ENCODE measurements around the gene STIP1. TPM values are rescaled to one million over a fixed set of nuclear protein-coding genes. Genes with fewer than 3 reads are reported as not detected.

The STIP1 gene
- total and polyA plus RNA-seq, 2 donors (not counting 3 experiments of a cell fraction or from before 2014, with no cell fraction given): 117 to 226 TPM

DNA sequence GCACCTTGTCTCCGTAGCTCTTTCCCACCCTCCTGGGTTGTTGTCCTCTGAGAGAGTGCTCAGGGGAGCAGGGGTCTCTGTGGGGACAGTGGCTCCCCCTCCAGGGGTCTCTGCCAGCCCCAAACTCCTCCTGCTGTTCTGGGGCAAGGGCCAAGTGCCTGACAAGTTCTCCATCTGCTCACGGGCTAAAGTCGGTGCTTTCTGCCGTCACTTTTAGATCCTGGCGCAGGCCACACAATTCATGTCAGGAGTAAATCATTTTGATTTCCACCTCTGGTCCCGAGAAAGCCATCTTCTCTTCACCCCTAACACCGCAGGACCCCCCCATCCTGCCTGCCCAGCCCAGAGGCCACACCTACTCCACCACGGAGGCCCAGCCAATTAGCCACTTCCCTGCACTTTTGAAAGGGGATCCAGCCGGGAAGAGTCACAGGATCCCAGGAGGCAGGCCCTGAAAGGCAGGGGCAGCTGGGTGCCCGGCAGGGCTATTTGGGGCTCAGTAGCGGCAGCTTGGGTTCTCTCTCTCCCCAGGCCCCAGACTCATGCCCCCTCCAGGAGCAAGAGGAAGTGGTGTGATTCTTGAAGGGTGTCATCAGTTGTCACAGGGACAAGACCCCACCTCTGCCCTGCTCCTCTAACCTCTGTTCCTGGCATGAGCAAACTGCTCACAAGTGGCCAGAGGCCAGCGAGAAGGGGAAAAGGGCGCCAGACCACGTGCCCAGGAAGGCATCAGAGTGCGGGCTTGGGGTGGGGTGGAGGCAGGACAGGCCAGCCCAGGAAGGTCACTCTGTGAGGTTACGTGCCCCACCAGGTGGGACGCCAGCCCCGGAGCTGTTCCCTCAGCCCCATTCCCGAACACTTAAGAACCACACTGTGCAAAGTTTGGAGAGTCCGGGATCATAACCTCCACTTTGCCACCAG lies 21.3 kb upstream of the STIP1 start:
- H3K4me1 ChIP-seq (ENCODE audit: control insufficient read depth, extremely low read depth, insufficient read depth, low read length): peaks cover 7% of the 10 kb centered on the region
- intact Hi-C loops (cut with micrococcal nuclease) (no loop called here), dilution Hi-C loops (cut with MboI; ENCODE audit: extremely low pct_ligation_motif_present, low sequenced_read_pairs) (no loop called here)
- peak overlapping the region; percentile 17 for H3K9ac ChIP-seq (replicated peaks; ENCODE audit: extremely low read depth, insufficient read depth, low read length)
- no peaks in the 10 kb centered on the region for H3K9me1 ChIP-seq (replicated peaks; ENCODE audit: control insufficient read depth, extremely low read depth, insufficient read depth, low read length)
- no peaks in the 10 kb centered on the region for H3K36me3 ChIP-seq (ENCODE audit: control insufficient read depth in 2 of 2, extremely low read depth in 1 of 2, insufficient read depth in 2 of 2, low read length in 2 of 2)
- no peaks in the 10 kb centered on the region for H3K9me3 ChIP-seq (replicated peaks; ENCODE audit: control insufficient read depth, insufficient read depth, low read length)
- H3K27ac ChIP-seq (ENCODE audit: insufficient read depth, low read depth, low read length): no peak overlapping the region
- H3K4me3 ChIP-seq (replicated peaks in 1 of 3; ENCODE audit: insufficient read depth in 1 of 3, low read depth in 1 of 3, low read length in 3 of 3): peak overlapping the region; percentile 25 to 50 (median 49)
- H2AFZ ChIP-seq (ENCODE audit: low read depth, low read length): peak overlapping the region; percentile 88
- H3K79me2 ChIP-seq (ENCODE audit: control insufficient read depth, insufficient read depth, low read length): peaks cover 11% of the 10 kb centered on the region
- no peak for TF ChIP-seq JUN (IDR thresholded peaks at IDR 0.05; ENCODE audit: borderline replicate concordance, insufficient read depth, insufficient read length, low read depth)
- TF ChIP-seq GATA2 (IDR thresholded peaks at IDR 0.05; ENCODE audit: insufficient read depth, insufficient read length, low read depth, low read length): no peak
- TF ChIP-seq, protein P1, sequence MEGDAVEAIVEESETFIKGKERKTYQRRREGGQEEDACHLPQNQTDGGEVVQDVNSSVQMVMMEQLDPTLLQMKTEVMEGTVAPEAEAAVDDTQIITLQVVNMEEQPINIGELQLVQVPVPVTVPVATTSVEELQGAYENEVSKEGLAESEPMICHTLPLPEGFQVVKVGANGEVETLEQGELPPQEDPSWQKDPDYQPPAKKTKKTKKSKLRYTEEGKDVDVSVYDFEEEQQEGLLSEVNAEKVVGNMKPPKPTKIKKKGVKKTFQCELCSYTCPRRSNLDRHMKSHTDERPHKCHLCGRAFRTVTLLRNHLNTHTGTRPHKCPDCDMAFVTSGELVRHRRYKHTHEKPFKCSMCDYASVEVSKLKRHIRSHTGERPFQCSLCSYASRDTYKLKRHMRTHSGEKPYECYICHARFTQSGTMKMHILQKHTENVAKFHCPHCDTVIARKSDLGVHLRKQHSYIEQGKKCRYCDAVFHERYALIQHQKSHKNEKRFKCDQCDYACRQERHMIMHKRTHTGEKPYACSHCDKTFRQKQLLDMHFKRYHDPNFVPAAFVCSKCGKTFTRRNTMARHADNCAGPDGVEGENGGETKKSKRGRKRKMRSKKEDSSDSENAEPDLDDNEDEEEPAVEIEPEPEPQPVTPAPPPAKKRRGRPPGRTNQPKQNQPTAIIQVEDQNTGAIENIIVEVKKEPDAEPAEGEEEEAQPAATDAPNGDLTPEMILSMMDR (IDR thresholded peaks at IDR 0.05; ENCODE audit: extremely low read depth in 1 of 2, insufficient read depth in 1 of 2, low read depth in 1 of 2, low read length in 2 of 2): no peak
- no peak for TF ChIP-seq POLR2AphosphoS5 (IDR thresholded peaks at IDR 0.05; ENCODE audit: insufficient read depth, low read depth, low read length)
- TF ChIP-seq EZH2 (IDR thresholded peaks at IDR 0.05; ENCODE audit: borderline replicate concordance, low read depth, low read length, severe bottlenecking): no peak
- TF ChIP-seq MAX (IDR thresholded peaks at IDR 0.05; ENCODE audit: insufficient read depth, insufficient read length): no peak
- no peak for TF ChIP-seq FOS (IDR thresholded peaks at IDR 0.05; ENCODE audit: borderline replicate concordance, insufficient read depth, low read length)
- TF ChIP-seq POLR2A (IDR thresholded peaks at IDR 0.05; ENCODE audit: low read depth, low read length): no peak
- no peak for TF ChIP-seq MYC (IDR thresholded peaks at IDR 0.05; ENCODE audit: low read depth, low read length)
- ChIA-PET CTCF (interaction anchor here (0.6 to 1.8 kb wide), 7 partner anchors 17 to 165 kb away, joined by 3 to 9 read pairs (median 4); no protein-coding TSS in a partner anchor), POLR2A (interaction anchor here (2.1 kb wide), 1 partner anchor 21 kb away, joined by 6 read pairs; the partner anchor contains the start of gene STIP1)
- no peak for FAIRE-seq
- DNase-seq (ENCODE audit: low read depth, low spot score): no peak
- H3K27me3 ChIP-seq (ENCODE audit: control insufficient read depth in 2 of 2, insufficient read depth in 2 of 2, low read length in 2 of 2): no peaks in the 10 kb centered on the region
- H4K20me1 ChIP-seq (replicated peaks; ENCODE audit: control insufficient read depth, extremely low read depth, insufficient read depth, low read length): no peaks in the 10 kb centered on the region
- H3K4me2 ChIP-seq (ENCODE audit: insufficient read depth, low read length): peak overlapping the region; percentile 63
- no TSS peak for BruUV-seq (replicated peaks)
